ENCODE data around the gene ARMC6. TPM values are rescaled to one million over a fixed set of nuclear protein-coding genes. Genes with fewer than 3 reads are reported as not detected.
A peak's percentile ranks its signal among the peaks of the same experiment; 100 is the strongest.

The ARMC6 gene
- polyA plus RNA-seq (ENCODE audit: insufficient read length in 4 of 4): 10 to 100 TPM; 34.5 to 37.9 (median 34.8) TPM

- peak; percentile 83 to 89 (median 86) for DNase-seq (ENCODE audit: low read depth in 4 of 4, low spot score in 3 of 4)
These were observed at the start of gene ARMC6, which contains the start of gene SUGP2 for GRCh38 chr19:19033426-19034203. Gene ARMC6 (plus strand): TSS chr19:19033603. CDS start chr19:19034210, 607 bp downstream. Gene SUGP2 (minus strand): TSS chr19:19033517. CDS start chr19:19031071, 2,446 bp downstream.

- no peak for DNase-seq (ENCODE audit: low read depth in 4 of 4, low spot score in 3 of 4)
These were observed 49.2 kb upstream of the ARMC6 start for GRCh38 chr19:18984251-18984650.

GRCh38 chr19:18985257-18985656 lies 48.1 kb upstream of the ARMC6 start:
- no peak for DNase-seq (ENCODE audit: low read depth in 4 of 4, low spot score in 3 of 4)

- no peak for DNase-seq (ENCODE audit: low read depth in 4 of 4, low spot score in 3 of 4)
These were observed 45.9 kb upstream of the ARMC6 start for GRCh38 chr19:18987456-18987855.

- no peak for DNase-seq (ENCODE audit: low read depth in 4 of 4, low spot score in 3 of 4)
These were observed 44.1 kb upstream of the ARMC6 start for GRCh38 chr19:18989316-18989715.

- DNase-seq (ENCODE audit: low read depth in 4 of 4, low spot score in 3 of 4): no peak
These were observed 43.2 kb upstream of the ARMC6 start for GRCh38 chr19:18990128-18990708.

- DNase-seq (ENCODE audit: low read depth in 4 of 4, low spot score in 3 of 4): no peak
These were observed 42.4 kb upstream of the ARMC6 start for GRCh38 chr19:18991006-18991405.

GRCh38 chr19:18991468-18991867 lies 41.9 kb upstream of the ARMC6 start:
- no peak for DNase-seq (ENCODE audit: low read depth in 4 of 4, low spot score in 3 of 4)

- no peak for DNase-seq (ENCODE audit: low read depth in 4 of 4, low spot score in 3 of 4)
These were observed 40.7 kb upstream of the ARMC6 start for GRCh38 chr19:18992696-18993095.

GRCh38 chr19:18993115-18993514 lies 40.3 kb upstream of the ARMC6 start:
- DNase-seq (ENCODE audit: low read depth in 4 of 4, low spot score in 3 of 4): no peak

GRCh38 chr19:18995804-18996241 lies 37.6 kb upstream of the ARMC6 start:
- peak; percentile 60 to 79 (median 76) for DNase-seq (ENCODE audit: low read depth in 4 of 4, low spot score in 3 of 4)

GRCh38 chr19:18996351-18996750 lies 37.1 kb upstream of the ARMC6 start:
- DNase-seq (ENCODE audit: low read depth in 4 of 4, low spot score in 3 of 4): no peak

GRCh38 chr19:18996796-18997394 lies 36.5 kb upstream of the ARMC6 start:
- no peak for DNase-seq (ENCODE audit: low read depth in 4 of 4, low spot score in 3 of 4)

- DNase-seq (ENCODE audit: low read depth in 4 of 4, low spot score in 3 of 4): no peak
These were observed 35.1 kb upstream of the ARMC6 start for GRCh38 chr19:18998276-18998675.

- no peak for DNase-seq (ENCODE audit: low read depth in 4 of 4, low spot score in 3 of 4)
These were observed 34.2 kb upstream of the ARMC6 start for GRCh38 chr19:18999016-18999758.

GRCh38 chr19:18999896-19000620 lies 33.3 kb upstream of the ARMC6 start:
- no peak for DNase-seq (ENCODE audit: low read depth in 4 of 4, low spot score in 3 of 4)

GRCh38 chr19:19004144-19004543 lies 29.3 kb upstream of the ARMC6 start:
- no peak for DNase-seq (ENCODE audit: low read depth in 4 of 4, low spot score in 3 of 4)

GRCh38 chr19:19006213-19006612 lies 27.2 kb upstream of the ARMC6 start:
- no peak for DNase-seq (ENCODE audit: low read depth in 4 of 4, low spot score in 3 of 4)

GRCh38 chr19:19009951-19010350 lies 23.5 kb upstream of the ARMC6 start:
- DNase-seq (ENCODE audit: low read depth in 4 of 4, low spot score in 3 of 4): no peak

GRCh38 chr19:19010551-19010950 lies 22.9 kb upstream of the ARMC6 start:
- no peak for DNase-seq (ENCODE audit: low read depth in 4 of 4, low spot score in 3 of 4)
